Glutamatergic neuron (in vitro differentiated cells): ENCODE data around the gene ZNF490. TPM values are rescaled to one million over a fixed set of nuclear protein-coding genes. Genes with fewer than 3 reads are reported as not detected.
A peak's percentile ranks its signal among the peaks of the same experiment; 100 is the strongest.

Experiments
- DNase-seq: peaks from one replicate; pipeline ENCODE4 v3.0.0; 2022
- H3K27ac Mint-ChIP-seq: one replicate; pipeline ENCODE4 v1.8.0; 2020; ENCODE audit warnings: mild to moderate bottlenecking, mixed read lengths, inconsistent platforms; ENCODE audit not compliant: unreplicated experiment
- H3K27me3 Mint-ChIP-seq: one replicate; pipeline ENCODE4 v1.8.0; 2020; ENCODE audit warnings: mild to moderate bottlenecking, moderate library complexity, mixed read lengths, inconsistent platforms; ENCODE audit not compliant: unreplicated experiment
- H3K36me3 Mint-ChIP-seq: one replicate; pipeline ENCODE4 v1.8.0; 2020; ENCODE audit warnings: mild to moderate bottlenecking, mixed read lengths, inconsistent platforms; ENCODE audit not compliant: unreplicated experiment
- H3K4me1 Mint-ChIP-seq: one replicate; pipeline ENCODE4 v1.8.0; 2020; ENCODE audit warnings: mild to moderate bottlenecking, low read depth, mixed read lengths, inconsistent platforms; ENCODE audit not compliant: unreplicated experiment
- H3K4me3 Mint-ChIP-seq: one replicate; pipeline ENCODE4 v1.8.0; 2020; ENCODE audit warnings: mild to moderate bottlenecking, mixed read lengths, inconsistent platforms; ENCODE audit not compliant: unreplicated experiment
- H3K9me3 Mint-ChIP-seq: one replicate; pipeline ENCODE4 v1.8.0; 2020; ENCODE audit warnings: mild to moderate bottlenecking, moderate library complexity, mixed read lengths, inconsistent platforms; ENCODE audit not compliant: unreplicated experiment
- total RNA-seq: library from RNA; stranded (reverse); fragmentation: NEBNext Ultra II Directional; extraction: Animal tissue kit (Norgen Biotek cat#: 25700); gene quantifications from one replicate; pipeline ENCODE4 v1.2.1, GENCODE V29; 2021; ENCODE audit not compliant: unreplicated experiment
- TF ChIP-seq, protein P1 (sequence below): fragments of 200-600 bp; sonication (generic); IDR thresholded peaks from one replicate; pipeline ENCODE4 v1.5.0; 2021; ENCODE audit not compliant: partially characterized antibody, unreplicated experiment

The ZNF490 gene
- total RNA-seq, 1 donor from 2014 or later, result 8.0 TPM

DNA sequence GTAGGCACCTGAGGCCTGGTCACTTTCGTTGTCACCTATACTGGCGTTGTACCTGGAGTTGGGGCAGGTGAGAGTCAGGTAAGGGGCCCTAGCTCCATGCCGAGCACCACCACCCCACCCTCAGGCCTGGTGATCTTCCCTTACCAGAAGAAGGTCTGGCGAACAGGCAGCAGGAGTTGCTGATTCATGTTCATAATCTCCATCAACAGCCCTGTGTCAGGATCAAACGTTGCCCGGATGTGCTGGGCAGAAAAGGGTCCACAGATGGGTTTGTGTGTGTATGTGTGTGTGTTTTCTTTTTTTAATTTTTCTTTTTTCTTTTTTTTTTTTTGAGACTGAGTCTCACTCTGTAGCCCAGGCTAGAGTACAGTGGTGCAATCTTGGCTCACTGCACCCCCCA is 41.6 kb upstream of the ZNF490 start:
- H3K27me3 Mint-ChIP-seq, result peaks cover 5% of the 10 kb centered on the region
- no peak for DNase-seq
- no peak overlapping the region for H3K27ac Mint-ChIP-seq
- H3K4me3 Mint-ChIP-seq, result no peak overlapping the region
- H3K36me3 Mint-ChIP-seq, result peaks cover 11% of the 10 kb centered on the region
- TF ChIP-seq, protein P1, sequence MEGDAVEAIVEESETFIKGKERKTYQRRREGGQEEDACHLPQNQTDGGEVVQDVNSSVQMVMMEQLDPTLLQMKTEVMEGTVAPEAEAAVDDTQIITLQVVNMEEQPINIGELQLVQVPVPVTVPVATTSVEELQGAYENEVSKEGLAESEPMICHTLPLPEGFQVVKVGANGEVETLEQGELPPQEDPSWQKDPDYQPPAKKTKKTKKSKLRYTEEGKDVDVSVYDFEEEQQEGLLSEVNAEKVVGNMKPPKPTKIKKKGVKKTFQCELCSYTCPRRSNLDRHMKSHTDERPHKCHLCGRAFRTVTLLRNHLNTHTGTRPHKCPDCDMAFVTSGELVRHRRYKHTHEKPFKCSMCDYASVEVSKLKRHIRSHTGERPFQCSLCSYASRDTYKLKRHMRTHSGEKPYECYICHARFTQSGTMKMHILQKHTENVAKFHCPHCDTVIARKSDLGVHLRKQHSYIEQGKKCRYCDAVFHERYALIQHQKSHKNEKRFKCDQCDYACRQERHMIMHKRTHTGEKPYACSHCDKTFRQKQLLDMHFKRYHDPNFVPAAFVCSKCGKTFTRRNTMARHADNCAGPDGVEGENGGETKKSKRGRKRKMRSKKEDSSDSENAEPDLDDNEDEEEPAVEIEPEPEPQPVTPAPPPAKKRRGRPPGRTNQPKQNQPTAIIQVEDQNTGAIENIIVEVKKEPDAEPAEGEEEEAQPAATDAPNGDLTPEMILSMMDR, result no peak
- no peaks in the 10 kb centered on the region for H3K4me1 Mint-ChIP-seq
- peaks cover 1% of the 10 kb centered on the region for H3K9me3 Mint-ChIP-seq

DNA sequence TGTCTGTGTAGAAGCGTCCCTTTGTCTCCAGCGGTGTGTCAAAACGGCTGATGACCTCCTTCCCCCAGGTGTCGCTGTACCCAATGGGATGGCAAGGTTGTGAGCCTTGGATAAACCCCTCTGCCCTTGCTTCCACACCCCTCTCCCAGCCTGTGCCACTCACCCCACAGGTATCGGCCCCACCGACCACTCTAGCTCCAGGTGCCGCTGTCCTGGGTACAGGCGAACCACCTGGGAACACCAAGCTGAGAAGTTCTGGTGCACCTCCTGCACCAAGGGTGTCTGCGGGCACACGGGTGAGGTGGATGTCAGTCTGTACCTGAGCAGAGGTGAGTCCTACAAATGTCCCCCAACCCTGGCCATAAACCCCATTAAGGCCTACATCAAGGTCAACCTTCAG is 39.3 kb upstream of the ZNF490 start:
- no peaks in the 10 kb centered on the region for H3K4me1 Mint-ChIP-seq
- no peak overlapping the region for H3K27ac Mint-ChIP-seq
- TF ChIP-seq, protein P1, result no peak
- H3K9me3 Mint-ChIP-seq, result peaks cover 1% of the 10 kb centered on the region
- H3K4me3 Mint-ChIP-seq, result no peak overlapping the region
- DNase-seq, result no peak
- peaks cover 4% of the 10 kb centered on the region for H3K36me3 Mint-ChIP-seq
- peaks cover 4% of the 10 kb centered on the region for H3K27me3 Mint-ChIP-seq

DNA sequence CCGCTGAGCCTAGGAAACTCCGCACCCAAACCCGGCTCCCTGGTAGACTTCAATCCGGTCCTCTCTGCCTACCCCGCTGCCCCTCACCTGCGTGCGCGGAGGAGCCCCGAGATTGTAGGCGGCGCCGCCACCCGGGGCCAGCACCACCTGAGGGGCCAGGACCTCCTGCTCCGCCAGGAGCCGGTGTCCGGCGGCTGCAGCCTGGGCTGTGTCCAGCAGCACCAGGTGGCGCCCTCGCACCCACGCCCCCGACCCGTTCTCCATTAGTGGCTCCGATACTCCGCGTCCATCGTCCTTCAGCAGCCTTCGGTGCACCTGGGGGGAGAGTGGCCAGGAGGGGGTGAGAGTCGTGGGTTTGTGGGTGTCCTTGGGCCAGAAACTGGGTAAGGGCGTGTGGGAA is 37.5 kb upstream of the ZNF490 start:
- Mint-ChIP-seq H3K9me3 (peaks cover 1% of the 10 kb centered on the region), H3K27ac (no peak overlapping the region), H3K36me3 (peaks cover 4% of the 10 kb centered on the region), H3K4me1 (no peaks in the 10 kb centered on the region), H3K27me3 (peaks cover 4% of the 10 kb centered on the region), H3K4me3 (no peak overlapping the region)
- TF ChIP-seq, protein P1, result no peak
- DNase-seq, result no peak

DNA sequence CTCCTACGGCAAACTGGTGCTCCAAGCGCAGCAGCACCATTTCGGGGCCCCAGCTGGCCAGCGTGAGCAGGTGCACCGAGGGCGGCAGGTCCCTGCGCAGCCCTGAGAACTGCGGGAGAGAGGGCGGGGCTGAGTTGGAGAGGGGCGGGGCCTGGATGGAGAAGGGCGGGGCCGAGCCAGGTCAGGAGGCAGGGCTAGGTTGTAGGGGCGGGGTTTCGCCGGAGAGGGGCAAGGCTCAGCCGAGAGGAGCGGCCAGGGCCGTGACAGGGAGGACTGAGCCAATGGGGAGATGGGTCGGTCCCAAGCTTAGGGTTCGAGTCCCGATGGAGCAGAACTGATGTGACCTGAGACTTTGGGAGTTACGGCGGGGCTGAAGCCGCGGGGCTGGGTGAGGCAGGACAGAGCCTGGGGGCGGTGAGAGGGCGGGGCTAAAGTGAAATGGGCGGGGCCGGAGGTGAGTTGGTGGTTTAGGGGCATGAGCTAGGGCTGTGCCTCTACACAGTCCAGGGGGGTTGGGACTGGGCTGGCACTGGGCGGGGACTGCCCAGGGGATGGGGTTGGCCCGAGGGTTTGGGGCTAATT is 37.0 kb upstream of the ZNF490 start:
- H3K27ac Mint-ChIP-seq, result no peak overlapping the region
- TF ChIP-seq, protein P1, result no peak
- peaks cover 1% of the 10 kb centered on the region for H3K9me3 Mint-ChIP-seq
- DNase-seq, result peak; percentile 41
- no peak overlapping the region for H3K4me3 Mint-ChIP-seq
- peaks cover 4% of the 10 kb centered on the region for H3K36me3 Mint-ChIP-seq
- peaks cover 4% of the 10 kb centered on the region for H3K27me3 Mint-ChIP-seq
- no peaks in the 10 kb centered on the region for H3K4me1 Mint-ChIP-seq

DNA sequence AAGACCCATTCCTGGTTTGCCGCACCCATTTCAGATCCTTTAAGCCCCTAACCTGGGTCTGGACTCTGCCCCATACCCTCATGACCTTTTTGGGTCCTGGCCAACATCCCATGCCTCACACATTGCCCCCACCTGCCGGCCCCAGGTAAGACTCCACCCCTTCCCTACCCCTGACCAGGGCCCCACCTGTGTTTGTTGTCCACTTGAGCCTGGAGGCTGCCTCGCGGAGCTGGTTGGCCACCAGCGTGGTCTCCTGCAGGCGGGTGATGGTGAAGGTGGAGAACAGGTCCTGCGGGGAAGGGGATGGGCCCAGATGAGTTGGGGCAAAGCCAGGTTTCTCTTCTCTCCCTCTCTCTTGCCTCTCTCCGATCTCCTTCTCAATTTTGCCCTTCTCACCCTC is 36.4 kb upstream of the ZNF490 start:
- no peak overlapping the region for H3K27ac Mint-ChIP-seq
- peaks cover 4% of the 10 kb centered on the region for H3K27me3 Mint-ChIP-seq
- H3K9me3 Mint-ChIP-seq, result peaks cover 1% of the 10 kb centered on the region
- DNase-seq, result no peak
- H3K4me3 Mint-ChIP-seq, result no peak overlapping the region
- H3K36me3 Mint-ChIP-seq, result peaks cover 4% of the 10 kb centered on the region
- no peaks in the 10 kb centered on the region for H3K4me1 Mint-ChIP-seq
- TF ChIP-seq, protein P1, result no peak
